Measurements from ENCODE around the gene SSR4. TPM values are rescaled to one million over a fixed set of nuclear protein-coding genes. Genes with fewer than 3 reads are reported as not detected.

The SSR4 gene
- total and polyA plus RNA-seq, 2 of the 13 experiments (the other 11 are each of a cell fraction or from before 2014, with no cell fraction given): 214 to 288 TPM

GRCh38 chrX:153763989-153764755, 30.3 kb upstream of the SSR4 start, which contains the start of gene PLXNB3 (continued):
- TF ChIP-seq TFE3 (CRISPR knock-in tag; IDR thresholded peaks at IDR 0.05) (no peak), IRF2 (CRISPR knock-in tag; IDR thresholded peaks at IDR 0.05) (peak; percentile 16; the same call in 1 of the 2 replicates), ZNF768 (CRISPR knock-in tag; IDR thresholded peaks at IDR 0.05) (peak; percentile 57; the same call in 1 of the 2 replicates), RBM22 (optimal IDR thresholded peaks at IDR 0.05; ENCODE audit: low read length) (no peak), ZNF431 (CRISPR knock-in tag; IDR thresholded peaks at IDR 0.05; ENCODE audit: borderline replicate concordance, low read depth) (no peak), ZFP37 (CRISPR knock-in tag; IDR thresholded peaks at IDR 0.05; ENCODE audit: borderline replicate concordance) (no peak), ZNF20 (CRISPR knock-in tag; IDR thresholded peaks at IDR 0.05) (no peak), MIXL1 (CRISPR knock-in tag; IDR thresholded peaks at IDR 0.05) (no peak), ELF1 (CRISPR knock-in tag; IDR thresholded peaks at IDR 0.05) (no peak), ZFP91 (CRISPR knock-in tag; IDR thresholded peaks at IDR 0.05; ENCODE audit: borderline replicate concordance) (peak; percentile 45; the same call in 1 of the 2 replicates), AFF4 (CRISPR knock-in tag; IDR thresholded peaks at IDR 0.05) (no peak), BORCS8-MEF2B (CRISPR knock-in tag; IDR thresholded peaks at IDR 0.05) (0 out of 2 replicates have a peak, but pooled peaks have one; percentile 18), HDAC2 (CRISPR knock-in tag; IDR thresholded peaks at IDR 0.05) (0 out of 2 replicates have a peak, but pooled peaks have one; percentile 27), SATB2 (CRISPR knock-in tag; IDR thresholded peaks at IDR 0.05) (no peak), ZNF143 (CRISPR knock-in tag; IDR thresholded peaks at IDR 0.05) (peak; percentile 42; the same call in 1 of the 2 replicates), HOXA5 (CRISPR knock-in tag; IDR thresholded peaks at IDR 0.05) (no peak), SPEN (CRISPR knock-in tag; IDR thresholded peaks at IDR 0.05; ENCODE audit: low read depth) (0 out of 2 replicates have a peak, but pooled peaks have one; percentile 37)
